IPS DF 19.7 (cell line): ENCODE results near the gene FAM118B.

Experiments used
- DNase-seq: peaks from one replicate; pipeline ENCODE4 v3.0.0-alpha.2; 2013; ENCODE audit warnings: low read depth, low spot score

FAM118B gene

DNA sequence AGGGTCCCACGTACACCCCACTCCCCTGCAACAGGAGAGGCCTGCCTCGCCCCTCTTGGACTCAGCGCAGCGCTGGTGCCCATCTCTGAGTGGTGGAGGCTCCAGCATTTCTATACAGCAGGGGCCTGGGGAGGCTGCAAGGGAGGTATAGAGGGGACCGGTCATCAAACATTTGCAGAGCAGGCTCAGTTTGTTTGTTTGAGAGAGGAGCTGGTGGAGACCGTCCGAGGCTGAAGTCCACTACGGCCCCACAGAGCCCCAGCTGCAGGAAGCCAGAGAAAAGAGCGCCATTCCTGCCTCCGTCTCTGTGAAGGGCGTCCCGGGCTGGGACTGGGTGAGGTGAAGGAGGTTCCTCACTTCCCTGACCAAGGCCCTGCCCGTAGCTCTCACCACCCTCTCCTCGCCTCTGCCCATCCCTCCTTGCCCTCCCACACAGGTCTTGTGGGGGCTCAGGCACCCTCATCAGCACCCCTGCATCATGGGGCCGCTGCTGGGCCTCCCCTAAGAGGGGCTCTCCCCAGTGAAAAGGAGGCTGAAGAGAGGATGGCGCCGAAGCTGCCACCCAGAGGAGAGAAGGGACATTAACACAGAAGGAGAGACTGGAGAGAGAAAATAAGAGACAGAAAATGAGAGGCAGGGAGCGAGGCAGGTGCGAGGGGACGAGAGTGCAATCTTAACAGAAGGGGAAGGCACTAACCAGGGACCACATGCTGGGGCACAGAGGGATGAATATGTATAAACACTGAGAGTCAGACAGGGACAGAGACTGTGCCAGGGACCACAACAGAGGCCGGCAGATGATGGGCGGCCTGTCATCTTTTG lies 24.7 kb upstream of the FAM118B start:
- no peak for DNase-seq

DNA sequence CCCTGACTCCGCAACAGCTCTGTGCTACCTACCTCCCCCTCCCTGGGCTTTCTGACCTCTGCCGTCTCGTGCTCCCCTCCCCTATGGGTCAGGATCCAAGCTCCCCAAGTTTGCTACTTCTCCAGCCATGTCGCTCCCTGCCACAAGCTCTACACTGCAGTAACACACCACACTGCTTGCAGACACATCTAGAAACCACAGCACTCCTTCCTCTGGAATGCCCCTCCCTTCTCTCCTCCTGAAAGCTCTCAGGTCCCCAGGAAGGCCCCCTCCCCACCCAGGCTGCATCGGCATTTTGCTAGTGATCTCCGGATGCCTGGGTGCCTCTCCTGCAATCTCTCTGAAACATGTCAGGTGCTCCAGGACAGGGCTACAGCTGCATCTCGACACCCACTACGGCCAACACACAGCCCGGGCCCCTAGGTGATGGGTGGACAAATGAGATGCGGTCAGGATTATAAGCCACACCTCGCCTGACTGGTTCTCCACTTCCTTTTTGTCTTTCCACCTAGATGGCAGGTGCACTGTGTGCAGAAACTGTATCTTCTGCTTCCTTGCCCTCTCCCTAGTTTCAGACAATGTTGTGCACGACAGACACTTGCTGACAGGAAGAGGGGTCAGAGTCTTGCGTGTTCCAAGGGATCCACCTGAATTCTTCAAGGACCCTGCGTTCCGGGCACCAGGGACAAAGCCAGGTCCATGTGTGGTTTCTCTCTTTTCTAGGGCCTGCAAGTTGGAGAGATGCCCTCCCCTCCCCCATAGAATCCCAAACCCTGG lies 23.1 kb upstream of the FAM118B start:
- DNase-seq, result no peak

DNA sequence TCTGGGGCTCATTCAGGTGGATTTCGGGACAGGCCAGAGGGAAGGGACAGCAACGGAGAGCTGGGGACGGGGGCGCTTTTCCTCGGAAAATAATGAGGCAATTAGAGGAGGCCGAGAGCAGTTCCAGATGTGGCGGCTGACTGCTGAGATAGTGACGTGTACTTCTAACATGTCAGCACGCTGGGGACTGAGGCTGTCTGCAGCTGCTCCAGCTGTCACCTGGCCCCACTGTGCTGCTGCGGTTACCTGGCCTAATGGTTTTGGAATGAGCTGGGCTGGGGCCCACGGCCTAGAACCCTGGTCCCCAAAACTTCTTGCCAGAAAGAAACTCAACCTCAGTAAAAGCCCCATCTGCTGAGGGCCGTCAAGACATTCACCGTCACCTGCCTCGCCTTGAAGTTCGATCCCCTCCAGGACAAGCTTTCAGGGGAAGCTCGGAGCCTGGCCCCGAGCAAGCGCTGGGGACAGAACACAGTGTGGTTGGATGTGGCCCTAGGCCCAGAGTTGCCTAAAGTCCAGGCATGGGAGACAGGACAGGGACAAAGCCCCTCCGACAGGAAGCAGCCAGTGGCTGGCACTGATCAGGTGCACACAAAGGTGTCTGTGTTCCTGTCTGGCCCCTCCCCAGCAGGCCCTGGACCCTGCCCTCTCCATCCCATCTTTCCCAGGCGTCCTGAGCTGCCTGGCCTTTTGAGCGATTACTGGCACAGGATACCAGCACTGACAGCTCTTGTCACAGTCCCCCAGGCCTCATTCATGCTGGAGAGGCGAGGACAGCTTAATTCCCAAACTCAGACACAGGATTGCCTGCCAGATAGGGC lies 22.3 kb upstream of the FAM118B start:
- no peak for DNase-seq

DNA sequence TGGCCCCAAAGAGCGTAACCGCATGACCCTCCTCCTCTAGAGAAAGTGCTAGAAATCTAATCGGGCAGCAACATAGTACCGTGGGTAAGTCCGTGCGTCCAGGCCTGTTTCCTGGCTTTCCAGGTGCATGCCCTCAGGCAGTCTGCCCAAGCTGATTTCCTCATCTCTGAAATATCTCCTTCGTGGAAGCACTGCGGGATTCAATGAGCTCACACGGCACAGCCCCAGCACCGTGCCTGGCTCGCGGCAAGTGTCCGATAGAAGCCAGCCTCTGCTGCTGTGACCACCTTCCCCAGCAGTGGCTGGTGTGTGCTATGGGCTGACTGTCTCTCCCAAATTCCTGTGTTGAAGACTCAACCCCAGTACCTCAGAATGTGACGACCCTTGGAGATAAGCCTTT lies 20.8 kb upstream of the FAM118B start:
- DNase-seq, result no peak

DNA sequence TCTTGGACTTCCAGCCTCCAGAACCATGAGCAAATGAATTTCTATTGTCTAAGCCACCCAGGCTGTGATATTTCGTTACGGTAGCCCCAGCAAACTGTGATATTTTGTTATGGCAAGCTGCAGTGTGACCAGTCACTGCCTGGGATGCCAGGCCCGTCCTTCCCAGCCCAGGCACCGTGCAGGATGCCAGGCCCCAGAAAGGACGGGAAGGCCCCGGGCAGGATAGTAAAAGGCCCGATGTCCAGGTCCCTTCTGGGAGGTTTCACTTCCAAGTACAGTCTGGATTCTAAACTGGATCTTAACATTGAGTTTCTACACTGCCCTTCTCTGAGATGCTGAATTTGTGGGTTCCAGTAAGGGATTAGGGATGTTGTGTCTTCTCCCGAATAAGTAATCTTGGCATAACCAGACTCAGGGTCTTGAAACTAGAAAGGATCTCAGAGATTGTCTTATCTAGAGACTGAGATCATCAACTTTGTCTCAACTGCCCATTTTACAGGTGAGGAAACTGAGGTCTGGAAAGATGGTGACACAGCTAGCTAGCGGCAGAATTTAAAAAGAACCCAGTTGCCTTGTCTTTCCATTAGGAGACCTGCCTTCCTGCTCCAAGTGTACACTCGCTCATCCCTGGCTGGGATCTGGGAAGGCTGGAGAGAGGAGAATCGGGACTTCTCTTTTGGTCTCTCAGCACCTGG lies 20.1 kb upstream of the FAM118B start:
- no peak for DNase-seq

DNA sequence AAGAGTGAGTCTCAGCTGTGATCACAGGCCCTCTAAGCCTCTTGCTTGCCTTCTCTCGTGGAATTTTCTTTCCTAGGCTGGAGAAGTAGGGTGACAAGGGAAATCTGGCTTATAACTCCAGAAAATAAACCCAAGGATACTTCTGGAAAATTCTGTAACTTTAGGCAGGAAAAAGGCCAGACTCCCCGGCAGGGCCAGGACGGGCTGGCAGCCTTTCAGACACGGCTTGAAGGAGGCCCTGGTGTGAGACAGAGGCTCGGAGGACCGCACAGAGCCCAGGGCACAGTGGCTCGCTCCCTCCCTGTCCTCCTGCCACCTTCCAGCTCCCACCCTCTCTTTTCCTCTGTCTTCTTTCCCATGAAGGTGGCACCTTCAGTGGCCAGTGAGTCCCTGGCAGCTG lies 19.2 kb upstream of the FAM118B start:
- DNase-seq, result no peak

DNA sequence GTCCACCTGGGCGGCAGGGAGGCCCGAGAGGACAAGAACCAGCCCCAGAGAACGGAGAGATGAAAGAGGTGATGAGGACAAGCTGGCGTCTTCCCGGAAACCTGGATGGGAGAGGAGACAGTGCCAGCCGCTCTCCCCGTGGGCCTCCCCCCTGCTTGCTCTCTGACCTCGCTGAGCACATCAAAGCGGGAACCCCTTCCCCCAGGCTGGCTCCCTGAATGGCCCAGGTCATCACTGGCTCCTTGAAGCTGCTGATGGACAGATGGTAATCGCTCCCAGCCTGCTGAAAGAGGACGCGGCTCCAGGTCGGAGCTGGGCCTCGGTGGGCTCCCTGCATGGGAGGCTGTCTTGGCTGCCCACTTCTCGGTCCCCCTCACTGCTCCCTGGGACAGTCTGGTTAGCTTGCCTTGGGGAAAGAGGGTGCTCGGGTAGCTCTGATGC lies 18.5 kb upstream of the FAM118B start:
- no peak for DNase-seq

DNA sequence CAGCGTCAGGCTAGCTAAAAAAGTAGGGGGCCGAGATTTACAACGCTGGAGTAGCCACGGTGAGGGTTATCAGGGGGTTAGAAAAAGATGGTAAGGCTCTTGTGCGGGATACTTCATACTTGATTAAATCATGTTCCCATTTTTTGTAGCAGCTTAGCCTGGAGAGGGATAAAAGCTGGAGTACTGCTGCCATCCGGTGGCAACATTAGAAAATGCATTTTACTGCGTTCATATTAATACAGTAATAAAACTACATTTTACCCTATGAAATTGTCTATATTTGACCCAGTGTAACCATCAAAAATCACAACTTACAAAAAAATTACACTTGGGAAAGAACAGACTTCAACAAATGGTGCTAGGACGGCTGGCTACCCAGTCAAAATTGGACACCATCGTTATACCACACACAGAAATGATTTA lies 17.4 kb upstream of the FAM118B start:
- no peak for DNase-seq

DNA sequence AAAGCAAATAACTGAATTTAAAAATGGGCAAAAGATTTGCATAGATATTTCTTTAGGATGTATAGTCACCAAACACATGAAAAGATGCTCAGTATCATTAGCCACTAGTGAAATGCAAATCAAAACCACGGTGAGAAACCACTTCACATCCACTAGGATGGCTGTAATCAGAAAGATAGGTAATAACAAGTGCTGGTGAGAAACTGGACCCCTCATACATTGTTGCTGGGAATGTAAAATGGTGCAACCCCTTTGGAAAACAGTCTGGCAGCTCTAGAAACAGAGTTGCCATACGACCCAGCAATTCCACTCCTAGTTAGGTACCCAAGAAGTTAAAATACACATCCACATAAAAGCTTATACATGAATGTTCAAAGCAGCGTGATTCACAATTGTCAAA lies 16.5 kb upstream of the FAM118B start:
- no peak for DNase-seq

DNA sequence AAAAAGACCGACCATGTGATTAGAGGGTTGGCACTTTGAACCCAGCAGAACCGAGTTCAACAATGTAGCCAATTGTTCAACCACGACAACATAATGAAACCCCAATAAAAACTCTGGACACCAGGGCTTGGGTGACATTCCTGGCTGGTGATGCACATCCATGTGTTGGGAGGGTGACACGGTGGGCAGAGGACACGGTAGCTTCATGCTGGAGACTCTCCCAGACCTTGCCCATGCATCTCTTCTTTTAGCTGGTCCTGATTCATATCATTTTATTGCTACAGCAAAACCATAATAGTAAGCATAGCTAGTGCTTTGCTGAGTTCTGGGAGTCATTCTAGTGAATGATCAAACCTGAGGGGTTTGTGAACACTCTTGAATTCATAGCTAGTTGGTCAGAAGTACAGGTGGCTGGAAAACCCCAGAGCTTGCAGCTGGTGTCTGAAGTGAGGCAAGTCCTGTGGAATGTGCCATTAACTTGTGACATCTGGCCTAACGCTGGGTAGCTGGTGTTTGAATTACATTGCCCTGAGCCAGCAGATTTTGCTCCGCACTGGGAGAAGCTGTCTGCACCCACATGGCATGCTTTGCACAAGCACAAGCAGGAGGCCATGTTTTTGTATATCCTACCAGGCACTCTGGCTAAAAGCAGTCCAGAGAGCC lies 14.2 kb upstream of the FAM118B start:
- DNase-seq, result no peak

DNA sequence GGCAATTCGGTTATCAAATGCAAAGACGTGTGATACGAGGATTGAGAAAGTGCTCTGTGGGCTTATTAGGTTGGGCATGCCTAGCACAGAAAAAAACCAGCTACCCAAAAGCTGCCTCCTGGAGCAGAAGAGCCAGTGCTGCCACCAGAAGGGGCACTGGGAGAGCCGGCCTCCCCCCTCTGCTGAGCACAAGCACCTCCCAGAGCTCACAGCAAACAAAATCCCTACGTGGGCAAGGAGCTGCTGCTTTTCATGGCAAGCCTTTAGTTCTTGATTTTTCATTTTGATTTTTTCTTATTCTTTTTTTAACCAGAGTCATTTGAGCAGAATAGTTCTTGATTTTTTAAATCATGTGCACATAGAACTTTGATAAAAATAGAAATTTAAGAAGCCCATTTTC lies 12.9 kb upstream of the FAM118B start:
- no peak for DNase-seq

DNA sequence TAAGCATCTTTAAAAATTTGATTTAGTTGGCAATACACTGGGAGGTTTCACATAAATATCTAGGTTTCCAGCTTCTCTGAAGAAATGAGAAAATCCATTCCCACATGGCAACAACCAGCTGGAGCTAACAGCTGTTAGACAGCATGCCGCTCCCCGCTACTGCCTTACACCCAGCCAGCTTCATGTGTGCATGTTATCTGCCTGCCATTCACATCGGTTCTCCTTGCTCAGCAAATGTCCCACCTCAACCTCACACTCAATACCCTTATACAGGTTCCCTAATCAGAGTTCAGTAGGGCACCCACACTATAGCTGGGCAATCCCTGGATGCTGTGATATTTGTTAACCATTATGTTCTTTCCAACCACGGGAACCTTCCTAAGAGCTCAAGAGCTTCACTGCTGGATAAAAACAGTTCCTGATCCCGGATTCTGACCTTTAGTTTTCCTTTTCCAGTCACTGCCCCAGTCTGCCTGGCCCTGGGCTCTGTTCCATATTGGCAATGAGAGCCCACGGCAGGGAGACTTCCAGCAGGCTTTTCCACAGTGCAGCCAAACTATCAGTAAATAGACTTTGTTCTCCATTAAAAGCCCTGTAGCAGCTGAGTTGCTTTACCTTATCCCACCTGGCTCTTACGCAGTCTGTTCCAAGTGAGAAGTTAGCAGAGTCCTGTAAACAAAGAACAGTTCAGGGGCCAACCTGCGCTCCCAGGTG lies 8.8 kb upstream of the FAM118B start:
- no peak for DNase-seq

DNA sequence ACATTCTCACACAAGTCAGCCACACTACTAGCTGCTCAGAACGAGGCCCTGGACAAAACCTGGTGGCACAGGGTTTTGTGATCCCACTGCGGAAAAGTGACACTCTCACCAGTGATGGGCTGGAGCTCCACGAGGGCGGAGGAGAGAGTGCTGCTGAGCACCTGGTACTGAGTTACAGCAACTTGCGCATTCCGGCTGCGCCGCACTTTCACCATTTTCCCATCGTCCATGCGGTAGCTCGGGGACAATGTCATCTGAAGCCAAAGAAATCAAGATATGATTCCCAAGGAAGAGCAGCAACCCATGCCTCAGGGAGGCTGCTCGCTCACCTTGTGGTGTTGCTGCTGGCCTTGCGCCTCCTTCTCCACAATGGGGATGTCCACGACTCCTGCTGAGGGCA lies 6.2 kb upstream of the FAM118B start:
- DNase-seq, result no peak

DNA sequence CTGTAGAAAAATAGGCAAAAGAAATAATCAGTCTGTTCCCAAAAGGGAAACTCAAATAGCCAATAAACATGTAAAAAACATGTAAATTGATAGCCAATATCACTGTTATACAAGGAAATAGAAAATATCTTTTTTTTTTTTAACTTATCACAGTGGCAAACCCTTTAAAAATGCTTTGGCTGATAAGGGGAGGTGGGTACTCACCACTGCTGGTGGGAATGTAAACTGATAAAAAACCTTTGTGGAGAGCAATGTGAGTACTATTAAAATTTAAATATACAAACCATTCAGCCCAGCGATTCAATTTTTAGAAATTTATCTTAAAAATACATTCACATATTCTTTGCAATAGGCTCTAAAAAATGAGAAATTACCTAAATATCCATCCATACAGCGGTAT lies 3.7 kb upstream of the FAM118B start:
- DNase-seq, result no peak

DNA sequence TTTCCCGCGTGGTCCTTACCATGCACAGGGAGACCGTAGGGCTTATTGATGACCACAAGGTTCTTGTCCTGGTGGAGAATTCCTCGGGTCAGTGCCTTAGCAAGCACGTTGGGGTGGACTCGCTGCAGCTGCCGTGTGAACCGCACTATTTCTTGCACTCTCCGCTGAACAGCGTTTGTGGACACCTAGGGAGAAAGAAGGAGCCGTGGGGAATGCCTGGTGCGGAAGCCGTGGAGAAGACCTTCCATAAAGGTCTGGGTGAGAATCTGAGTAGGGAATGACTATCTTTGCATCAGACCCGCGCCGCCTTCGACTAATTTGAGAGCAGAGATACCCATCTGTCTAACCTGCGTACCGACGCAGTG lies 729 bp upstream of the FAM118B start:
- no peak for DNase-seq

DNA sequence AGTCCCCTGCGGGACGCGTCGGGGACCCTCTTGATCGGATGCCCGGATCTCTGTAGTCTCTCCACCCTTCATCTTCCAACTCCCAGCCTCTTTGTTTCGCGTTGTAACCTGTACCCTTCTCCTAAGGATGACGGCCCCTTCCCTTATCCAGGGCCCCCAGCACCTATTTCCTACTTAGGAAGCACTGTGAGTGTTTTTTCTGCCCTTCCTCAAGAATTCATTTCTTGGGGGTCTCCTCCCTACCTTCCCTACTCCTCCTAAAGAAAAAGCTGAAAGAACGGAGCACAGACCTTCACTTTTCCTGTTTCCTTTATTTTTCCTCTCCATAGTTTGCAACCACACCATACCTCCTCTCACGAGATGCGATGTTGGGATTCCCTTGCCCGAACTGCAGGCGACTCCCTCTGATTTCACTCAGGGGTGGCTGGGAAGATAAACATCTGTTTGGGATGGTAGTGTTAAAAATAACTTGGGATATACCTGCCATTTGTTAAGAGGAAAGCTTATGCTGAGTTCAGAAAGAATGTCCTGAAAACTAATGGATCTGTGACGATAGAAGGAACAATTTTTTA lies 593 bp downstream of the FAM118B start:
- DNase-seq, result no peak

DNA sequence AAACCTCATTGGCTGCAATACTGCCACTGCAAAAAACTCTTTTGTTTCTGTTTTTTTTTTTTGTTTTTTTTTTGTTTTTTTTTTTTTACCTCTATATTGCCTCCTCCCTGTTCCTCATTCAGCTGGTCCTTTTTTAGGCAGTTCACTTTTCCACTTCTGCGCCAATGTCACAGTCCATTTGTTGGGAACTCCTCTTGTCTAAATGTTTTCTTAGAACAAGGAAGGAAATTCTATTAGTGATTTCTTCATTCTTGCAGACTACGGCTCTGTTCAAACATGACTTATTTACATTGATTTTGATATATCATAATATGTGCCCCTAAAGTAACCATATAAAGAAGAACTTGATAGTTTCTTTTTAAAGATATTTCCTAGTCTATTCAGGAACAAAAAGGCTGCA lies 2.9 kb downstream of the FAM118B start:
- no peak for DNase-seq

DNA sequence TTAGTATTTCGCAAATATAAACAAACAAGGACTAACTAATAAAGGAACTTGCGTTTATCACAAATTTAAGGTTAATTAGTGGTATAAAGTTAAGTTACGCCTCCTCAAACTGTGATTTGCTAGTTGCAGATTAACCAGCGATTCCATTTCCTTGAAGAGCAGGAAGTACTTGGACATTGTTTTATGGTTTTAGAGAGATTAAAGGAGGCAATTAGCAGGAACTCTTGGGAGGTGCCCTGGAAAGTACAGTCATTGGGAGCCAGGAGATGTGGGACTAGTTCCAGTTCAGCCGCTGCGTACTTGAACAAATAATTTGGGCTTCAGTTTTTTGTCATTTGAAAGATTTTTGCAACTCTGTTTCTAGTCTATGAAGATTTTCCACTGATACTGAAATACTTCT lies 3.3 kb downstream of the FAM118B start:
- no peak for DNase-seq

DNA sequence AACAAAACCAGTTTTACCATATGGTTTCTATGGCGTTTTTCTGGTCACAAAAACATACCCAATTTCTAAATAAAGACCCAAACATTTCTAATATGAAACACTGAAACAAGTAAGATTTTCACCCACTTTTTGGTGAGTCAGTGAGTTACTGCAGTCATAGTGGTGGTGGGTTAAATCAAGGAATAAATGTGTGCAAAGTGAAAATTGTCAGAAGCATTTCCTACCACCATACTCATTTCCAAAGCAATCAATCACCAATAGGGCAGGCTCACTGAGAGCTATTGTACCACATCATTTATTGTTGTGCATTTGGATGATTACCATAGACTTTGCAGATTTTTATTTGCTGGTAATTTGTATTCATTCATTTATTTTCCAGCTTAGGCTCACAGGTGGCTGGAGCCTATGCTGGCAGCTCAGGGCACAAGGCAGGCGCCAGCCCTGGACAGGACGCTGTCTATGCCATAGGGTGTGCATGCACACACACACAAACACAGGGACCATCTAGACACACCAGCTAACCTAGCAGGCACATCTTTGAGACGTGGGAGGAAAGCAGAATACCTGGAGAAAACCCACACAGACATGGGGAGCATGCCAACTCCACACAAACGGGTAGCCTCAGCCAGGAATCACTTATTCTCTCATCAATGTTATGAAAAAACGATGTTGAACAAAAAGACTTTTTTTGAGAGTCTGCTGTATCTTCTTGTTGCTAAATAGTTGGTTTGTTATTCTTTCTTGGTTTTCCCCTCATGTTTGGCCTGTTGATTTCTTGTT lies 5.1 kb downstream of the FAM118B start:
- no peak for DNase-seq
